Smooth muscle cell (in vitro differentiated cells): ENCODE results near the gene LY9. TPM values are rescaled to one million over a fixed set of nuclear protein-coding genes. Genes with fewer than 3 reads are reported as not detected.

Source experiments
- DNase-seq: peaks from one replicate; lab custom pipeline; 2025; ENCODE audit not compliant: unreplicated experiment; lab: John Stamatoyannopoulos, UW
- H2AFZ ChIP-seq: fragments of 200-600 bp; sonication (generic); 2 replicates; pipeline ENCODE4 v1.6.0; 2016; ENCODE audit warnings: antibody characterized with exemption, low read depth, mild to moderate bottlenecking
- H3F3A ChIP-seq: fragments of 200-600 bp; sonication (generic); 2 replicates; pipeline ENCODE4 v1.6.0; 2017; ENCODE audit warnings: antibody characterized with exemption, low read depth
- H3K27ac ChIP-seq: fragments of 200-600 bp; sonication (generic); 2 replicates; pipeline ENCODE4 v1.5.1; 2016; ENCODE audit warnings: low read depth, mild to moderate bottlenecking
- H3K27me3 ChIP-seq: fragments of 200-600 bp; sonication (generic); 2 replicates; pipeline ENCODE4 v1.6.1; 2016; ENCODE audit warnings: low read depth, mild to moderate bottlenecking
- H3K36me3 ChIP-seq: fragments of 200-600 bp; sonication (generic); 2 replicates; pipeline ENCODE4 v1.5.1; 2016; ENCODE audit warnings: low read depth
- H3K4me1 ChIP-seq: fragments of 200-600 bp; sonication (generic); 2 replicates; pipeline ENCODE4 v1.5.1; 2016; ENCODE audit warnings: low read depth
- H3K4me2 ChIP-seq: fragments of 200-600 bp; sonication (generic); 2 replicates; pipeline ENCODE4 v1.6.0; 2016; ENCODE audit warnings: mild to moderate bottlenecking
- H3K4me3 ChIP-seq: fragments of 200-600 bp; sonication (generic); 2 replicates; pipeline ENCODE4 v1.5.1; 2016; ENCODE audit warnings: mild to moderate bottlenecking
- H3K79me2 ChIP-seq: fragments of 200-600 bp; sonication (generic); 2 replicates; pipeline ENCODE4 v1.6.0; 2016; ENCODE audit warnings: low read depth, mild to moderate bottlenecking
- H3K9ac ChIP-seq: fragments of 200-600 bp; sonication (generic); 2 replicates; pipeline ENCODE4 v1.6.0; 2016; ENCODE audit warnings: low read depth
- H3K9me3 ChIP-seq: fragments of 200-600 bp; sonication (generic); replicated peaks from 2 replicates; pipeline ENCODE4 v1.5.1; 2016; ENCODE audit warnings: low read depth
- H4K20me1 ChIP-seq: fragments of 200-600 bp; sonication (generic); 2 replicates; pipeline ENCODE4 v1.6.0; 2016; ENCODE audit warnings: low read depth
- CTCF ChIP-seq: fragments of 200-600 bp; sonication (generic); IDR thresholded peaks from 2 replicates; pipeline ENCODE4 v1.5.1; 2017; ENCODE audit warnings: borderline replicate concordance, mild to moderate bottlenecking, antibody characterized with exemption; ENCODE audit not compliant: insufficient read depth, poor library complexity, severe bottlenecking
- WGBS: methylation state at CpG from one replicate; pipeline ENCODE4 v1.1.7; 2016; ENCODE audit warnings: low lambda C conversion rate; 5-methylcytosine and 5-hydroxymethylcytosine counted together
- polyA plus RNA-seq: library from polyadenylated mRNA; unstranded; fragments of >200 nt; fragmentation: Nextera tagmentation; extraction: Ambion mirVana; gene quantifications from 2 replicates; pipeline ENCODE4 v1.2.1, GENCODE V29; 2016
- total RNA-seq: library from RNA; depleted of rRNA; stranded (reverse); fragments of >200 nt; gene quantifications from 2 replicates; pipeline ENCODE4 v1.2.3, GENCODE V29; 2014

LY9 gene
- total and polyA plus RNA-seq, 2 experiments from 2014 or later: not detected

- H3F3A ChIP-seq: no peaks in the 10 kb centered on the region
- no peaks in the 10 kb centered on the region for H3K9me3 ChIP-seq
- no peaks in the 10 kb centered on the region for H3K79me2 ChIP-seq
- H2AFZ ChIP-seq: no peak overlapping the region
- no peak overlapping the region for H3K4me2 ChIP-seq
- H3K27ac ChIP-seq: no peak overlapping the region
- 66% methylated on average over 7 of the region's 7 CpGs for WGBS
- no peak for DNase-seq
- no peak overlapping the region for H3K9ac ChIP-seq
- H3K4me1 ChIP-seq: no peaks in the 10 kb centered on the region
- no peaks in the 10 kb centered on the region for H4K20me1 ChIP-seq
- TF ChIP-seq CTCF: peak; percentile 32
- H3K27me3 ChIP-seq: no peaks in the 10 kb centered on the region
- H3K4me3 ChIP-seq: no peak overlapping the region
- H3K36me3 ChIP-seq: no peaks in the 10 kb centered on the region
Observed at GRCh38 chr1:160777486-160778089, 18.4 kb upstream of the LY9 start.

- DNase-seq: no peak
- TF ChIP-seq CTCF: no peak
- Histone ChIP-seq H3K4me2 (no peak overlapping the region), H3K36me3 (no peaks in the 10 kb centered on the region), H3K4me1 (no peaks in the 10 kb centered on the region), H3K4me3 (no peak overlapping the region), H3K9ac (no peak overlapping the region), H3K9me3 (no peaks in the 10 kb centered on the region), H3F3A (no peaks in the 10 kb centered on the region), H3K27ac (no peak overlapping the region), H4K20me1 (no peaks in the 10 kb centered on the region), H3K27me3 (no peaks in the 10 kb centered on the region), H2AFZ (no peak overlapping the region), H3K79me2 (no peaks in the 10 kb centered on the region)
- 94% methylated on average over 6 of the region's 6 CpGs for WGBS
Observed at GRCh38 chr1:160778976-160779375, 17.0 kb upstream of the LY9 start.

- no peaks in the 10 kb centered on the region for H3F3A ChIP-seq
- TF ChIP-seq CTCF: peak; percentile 33
- no peak overlapping the region for H3K4me3 ChIP-seq
- no peak for DNase-seq
- H3K27ac ChIP-seq: no peak overlapping the region
- 86% methylated on average over 18 of the region's 18 CpGs for WGBS
- no peaks in the 10 kb centered on the region for H3K9me3 ChIP-seq
- no peaks in the 10 kb centered on the region for H3K4me1 ChIP-seq
- no peak overlapping the region for H3K9ac ChIP-seq
- no peak overlapping the region for H2AFZ ChIP-seq
- H3K79me2 ChIP-seq: no peaks in the 10 kb centered on the region
- no peaks in the 10 kb centered on the region for H3K36me3 ChIP-seq
- H4K20me1 ChIP-seq: no peaks in the 10 kb centered on the region
- no peaks in the 10 kb centered on the region for H3K27me3 ChIP-seq
- no peak overlapping the region for H3K4me2 ChIP-seq
Observed at GRCh38 chr1:160779626-160780397, 16.2 kb upstream of the LY9 start.
